Endothelial cell of umbilical vein (primary cell): Measurements from ENCODE around the gene COL18A1. TPM values are rescaled to one million over a fixed set of nuclear protein-coding genes. Genes with fewer than 3 reads are reported as not detected.
A peak's percentile ranks its signal among the peaks of the same experiment; 100 is the strongest.

Source experiments
- BruUV-seq: library from RNA; stranded (reverse); fragments of 400-500 nt; replicated peaks from 2 replicates; lab custom pipeline; 2021; lab: Mats Ljungman, UMichigan
- CTCF ChIA-PET: fragments of 300-600, 350-600 bp; sonication (Branson Sonifier 250); formaldehyde crosslinking; loops from one replicate; lab custom pipeline; 2021; ENCODE audit warnings: antibody characterized with exemption, inconsistent platforms; lab: Charles Lee
- POLR2A ChIA-PET: fragments of 300-600, 350-600 bp; sonication (Branson Sonifier 250); formaldehyde crosslinking; loops from one replicate; lab custom pipeline; 2021; ENCODE audit warnings: antibody characterized with exemption, inconsistent platforms; lab: Charles Lee
- DNase-seq: peaks from one replicate; pipeline ENCODE4 v3.0.0-alpha.2; 2011; ENCODE audit warnings: low read depth, low spot score
- FAIRE-seq: peaks from 2 replicates; lab custom pipeline; 2011; peaks lifted over from hg19 to GRCh38; lab: Jason Lieb, UNC
- H2AFZ ChIP-seq: 2 replicates; pipeline ENCODE4 v1.6.0; 2012; ENCODE audit warnings: low read depth, low read length, control low read depth, inconsistent platforms
- H3K27ac ChIP-seq: 2 replicates; pipeline ENCODE4 v1.5.1; 2011; ENCODE audit warnings: low read depth, mild to moderate bottlenecking, control low read depth, low read length, moderate library complexity; ENCODE audit not compliant: insufficient read depth
- H3K27me3 ChIP-seq, 2 experiments: 2 replicates each; pipeline versions ENCODE4 v1.6.0 to v1.6.1; 2011; ENCODE audit warnings: low read length in 2 of 2, mixed read lengths in 1 of 2; ENCODE audit not compliant: control insufficient read depth in 2 of 2, insufficient read depth in 2 of 2
- H3K36me3 ChIP-seq, 2 experiments: 2 replicates in 1 of 2; 3 replicates in 1 of 2; pipeline ENCODE4 v1.5.1; 2011; ENCODE audit warnings: low read length in 2 of 2, mild to moderate bottlenecking in 1 of 2, moderate library complexity in 1 of 2; ENCODE audit not compliant: control insufficient read depth in 2 of 2, insufficient read depth in 2 of 2; ENCODE audit errors: extremely low read depth in 1 of 2
- H3K4me1 ChIP-seq: 3 replicates; pipeline ENCODE4 v1.5.1; 2011; ENCODE audit warnings: mild to moderate bottlenecking, low read length; ENCODE audit not compliant: control insufficient read depth, insufficient read depth; ENCODE audit errors: extremely low read depth
- H3K4me2 ChIP-seq: 2 replicates; pipeline ENCODE4 v1.6.1; 2011; ENCODE audit warnings: low read length, control low read depth, mixed read lengths; ENCODE audit not compliant: insufficient read depth
- H3K4me3 ChIP-seq, 3 experiments: fragments of 200-600 bp in 1 of 3; sonication (generic), shearing (Covaris generic) in 1 of 3; replicated peaks in 1 of 3; 2 replicates each; pipeline ENCODE4 v1.5.1; 2011 to 2016; ENCODE audit warnings: control low read depth in 3 of 3, low read length in 3 of 3, mild to moderate bottlenecking in 2 of 3, inconsistent platforms in 1 of 3, low read depth in 1 of 3, moderate library complexity in 1 of 3; ENCODE audit not compliant: insufficient read depth in 1 of 3
- H3K79me2 ChIP-seq: 2 replicates; pipeline ENCODE4 v1.6.0; 2012; ENCODE audit warnings: low read length, inconsistent platforms; ENCODE audit not compliant: control insufficient read depth, insufficient read depth
- H3K9ac ChIP-seq: replicated peaks from 2 replicates; pipeline ENCODE3; 2011; ENCODE audit warnings: low read length, control low read depth; ENCODE audit not compliant: insufficient read depth; ENCODE audit errors: extremely low read depth
- H3K9me1 ChIP-seq: replicated peaks from 3 replicates; pipeline ENCODE4 v1.6.0; 2011; ENCODE audit warnings: mild to moderate bottlenecking, low read length; ENCODE audit not compliant: control insufficient read depth, insufficient read depth; ENCODE audit errors: extremely low read depth
- H3K9me3 ChIP-seq: replicated peaks from 2 replicates; pipeline ENCODE4 v1.5.1; 2012; ENCODE audit warnings: low read length, inconsistent platforms; ENCODE audit not compliant: control insufficient read depth, insufficient read depth
- H4K20me1 ChIP-seq: replicated peaks from 2 replicates; pipeline ENCODE3; 2011; ENCODE audit warnings: mild to moderate bottlenecking, low read length; ENCODE audit not compliant: control insufficient read depth, insufficient read depth; ENCODE audit errors: extremely low read depth
- CTCF ChIP-seq, 2 donors: IDR thresholded peaks; 1 replicate in 1 of 2; 2 replicates in 1 of 2; pipeline ENCODE4 v1.5.1; 2011; ENCODE audit warnings: low read length in 2 of 2, mild to moderate bottlenecking in 2 of 2, moderate library complexity in 2 of 2, control low read depth in 1 of 2, inconsistent platforms in 1 of 2, low read depth in 1 of 2; ENCODE audit not compliant: insufficient read depth in 1 of 2; ENCODE audit errors: extremely low read depth in 1 of 2
- EZH2 ChIP-seq: IDR thresholded peaks from 2 replicates; pipeline ENCODE4 v1.6.1; 2012; ENCODE audit warnings: borderline replicate concordance, low read depth, mild to moderate bottlenecking, moderate library complexity, low read length, inconsistent platforms; ENCODE audit not compliant: severe bottlenecking
- MAX ChIP-seq: IDR thresholded peaks from 2 replicates; pipeline ENCODE4 v1.6.1; 2011; ENCODE audit not compliant: insufficient read depth, insufficient read length
- dilution Hi-C: fragments of 300-500 bp; cut with MboI; formaldehyde crosslinking; loops from one replicate; pipeline ENCODE4 v1.15.0; 2019; ENCODE audit warnings: low sequenced_read_pairs; ENCODE audit not compliant: extremely low pct_ligation_motif_present
- intact Hi-C: fragments of 100-400 bp; cut with micrococcal nuclease; formaldehyde crosslinking; loops from one replicate; pipeline ENCODE4 v1.10.0; 2022
- polyA plus RNA-seq, 4 experiments: library from polyadenylated mRNA; depleted of rRNA in 3 of 4; stranded (reverse) in 3 of 4; unstranded in 1 of 4; fragments of >200 nt; gene quantifications; 2 replicates each; pipeline versions ENCODE4 v1.2.1 to v1.2.3, GENCODE V29; 2011 to 2012; ENCODE audit warnings: missing spikeins in 1 of 4
- total RNA-seq: library from RNA; stranded (reverse); gene quantifications from 2 replicates; pipeline ENCODE4 v1.2.3, GENCODE V29; 2021

COL18A1 gene
- total and polyA plus RNA-seq, 2 donors (not counting 3 experiments of a cell fraction or from before 2014, with no cell fraction given), result 198 to 252 TPM

- TF ChIP-seq EZH2, result no peak
- TF ChIP-seq CTCF (IDR thresholded peaks at IDR 0.05; ENCODE audit: extremely low read depth in 1 of 2, insufficient read depth in 1 of 2, low read depth in 1 of 2, low read length in 2 of 2), result peak in 1 of 2 donors; percentile 2
- no peak for TF ChIP-seq MAX
- peaks cover 18% of the 10 kb centered on the region for H3K4me1 ChIP-seq
- peak overlapping the region in 2 of 3 experiments; percentile 72 to 79 for H3K4me3 ChIP-seq
- ChIA-PET CTCF (interaction anchor here (0.7 to 2.6 kb wide), 17 partner anchors 10 to 268 kb away, joined by 3 to 24 read pairs (median 5); partner anchors contain the start of gene POFUT2), POLR2A (interaction anchor here (0.7 kb wide), 1 partner anchor 122 kb away, joined by 3 read pairs; no protein-coding TSS in a partner anchor)
- no peak overlapping the region for H2AFZ ChIP-seq
- DNase-seq (peak; percentile 21), FAIRE-seq (peak; percentile 21)
- dilution Hi-C loops (no loop called here), intact Hi-C loops (loop anchor here (1.0 to 2.0 kb wide), 4 partner anchors 43 to 115 kb away; no protein-coding TSS in a partner anchor)
- no peaks in the 10 kb centered on the region for H3K9me1 ChIP-seq
- peak overlapping the region; percentile 84 for H3K4me2 ChIP-seq
- H3K27ac ChIP-seq, result peak overlapping the region; percentile 95
- peaks cover 0 to 5% of the 10 kb centered on the region in 2 experiments for H3K36me3 ChIP-seq
- BruUV-seq, result TSS peak; percentile 41
- no peaks in the 10 kb centered on the region for H3K9me3 ChIP-seq
- no peaks in the 10 kb centered on the region for H4K20me1 ChIP-seq
- peak overlapping the region; percentile 96 for H3K9ac ChIP-seq
- no peaks in the 10 kb centered on the region for H3K27me3 ChIP-seq
- peaks cover 64% of the 10 kb centered on the region for H3K79me2 ChIP-seq
These were observed 2.0 kb downstream of the COL18A1 start for GRCh38 chr21:45406801-45407628.
